Right forelimb (tissue), 1 donor: Measurements from ENCODE around the gene MAP4K4.
"Not testable (repeated sequence)": the region's sequence is repeated elsewhere in the genome, so short reads cannot be mapped to it uniquely, and the experiment has no call there.

ENCODE experiments used
- DNase-seq: peaks from one replicate; pipeline ENCODE4 v3.0.0-alpha.2; 2018

Gene MAP4K4

DNA sequence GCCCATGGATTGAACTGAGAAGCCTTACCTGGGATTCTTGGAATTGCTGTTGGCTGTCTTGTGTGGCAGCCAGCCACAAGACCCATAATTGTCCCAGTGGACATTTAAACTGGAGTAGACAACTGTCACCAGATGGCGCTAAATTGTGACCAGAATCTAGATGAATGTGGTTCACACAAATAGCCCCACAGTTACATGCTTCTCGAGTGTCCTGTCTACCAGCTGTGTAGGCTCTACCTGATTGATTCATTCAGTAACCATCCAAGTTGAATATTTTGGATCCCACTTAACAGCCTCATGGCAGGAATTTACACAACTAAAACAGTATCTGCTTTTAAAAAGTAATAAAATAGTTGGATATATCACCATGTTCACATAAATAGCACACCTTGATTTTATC is 73.2 kb downstream of the MAP4K4 start:
- no peak for DNase-seq

DNA sequence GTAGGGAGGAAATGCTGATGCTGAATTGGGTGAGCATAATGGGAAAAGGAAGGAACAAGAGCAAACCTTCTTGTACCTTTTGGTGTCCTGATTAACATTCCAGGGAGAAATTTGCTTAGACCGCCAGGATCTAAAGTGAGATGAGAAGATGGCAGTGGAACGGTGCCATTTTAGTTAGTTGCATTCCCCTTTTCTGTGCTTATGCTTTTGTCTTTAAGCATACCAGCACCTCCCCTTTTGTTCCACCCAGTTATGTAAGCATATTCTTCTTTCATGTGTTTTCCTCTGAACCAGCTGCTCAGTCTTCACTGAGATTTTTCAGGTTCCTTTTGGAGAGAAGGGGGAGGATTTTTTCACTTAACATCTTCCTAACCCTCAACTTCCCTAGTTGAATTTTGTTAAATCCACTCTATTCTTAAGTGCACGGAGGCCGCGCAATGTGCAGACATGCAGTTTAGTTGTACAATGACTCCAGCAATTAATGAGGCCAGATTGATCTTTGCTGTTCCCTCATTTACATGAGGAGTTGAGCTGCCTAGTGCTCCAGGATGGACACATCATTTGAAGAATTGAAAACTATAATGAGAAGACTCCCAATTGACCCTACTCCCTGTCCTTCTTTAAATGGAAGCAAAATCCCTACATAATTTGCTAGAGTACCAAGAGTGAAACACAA is 73.9 kb downstream of the MAP4K4 start:
- DNase-seq, result no peak

DNA sequence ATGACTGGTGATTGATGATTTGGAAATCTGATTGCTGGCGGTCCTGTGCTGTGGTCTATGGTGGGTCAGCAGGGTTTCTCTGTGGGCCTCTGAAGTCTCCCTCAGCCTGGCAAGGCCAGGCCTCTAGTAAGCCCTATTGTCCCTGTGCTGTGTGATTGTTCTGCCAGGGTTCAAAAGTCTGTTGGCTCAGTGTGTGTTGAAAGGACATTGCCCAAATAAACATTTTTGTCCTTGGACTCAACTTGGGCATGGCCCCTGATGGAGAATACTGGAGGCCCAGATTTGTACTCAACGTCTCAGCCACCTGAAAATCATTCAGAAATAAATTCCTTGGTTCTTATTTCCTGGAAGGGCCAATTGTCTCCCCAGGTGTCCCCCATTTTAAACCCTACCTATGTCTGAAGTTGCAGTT is 74.4 kb downstream of the MAP4K4 start:
- DNase-seq, result no peak

DNA sequence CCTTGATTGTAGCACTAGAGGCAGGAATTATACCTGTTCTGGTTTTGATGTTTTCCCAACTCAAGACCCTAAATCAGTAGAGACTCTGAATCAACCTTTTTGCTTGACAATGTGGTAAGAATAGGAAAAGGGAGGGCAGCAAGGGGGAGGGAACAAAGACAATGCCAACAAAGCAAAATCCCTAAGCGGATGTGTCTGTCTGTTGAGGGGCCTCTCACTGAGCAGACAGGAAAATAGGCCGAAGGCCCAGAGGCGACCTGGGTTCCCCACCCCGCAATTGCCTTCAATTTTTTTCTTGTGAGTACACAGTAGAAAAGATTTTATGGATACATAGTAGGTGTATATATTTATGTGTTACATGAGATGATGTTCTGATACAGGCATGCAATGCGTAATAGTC is 75.6 kb downstream of the MAP4K4 start:
- no peak for DNase-seq

DNA sequence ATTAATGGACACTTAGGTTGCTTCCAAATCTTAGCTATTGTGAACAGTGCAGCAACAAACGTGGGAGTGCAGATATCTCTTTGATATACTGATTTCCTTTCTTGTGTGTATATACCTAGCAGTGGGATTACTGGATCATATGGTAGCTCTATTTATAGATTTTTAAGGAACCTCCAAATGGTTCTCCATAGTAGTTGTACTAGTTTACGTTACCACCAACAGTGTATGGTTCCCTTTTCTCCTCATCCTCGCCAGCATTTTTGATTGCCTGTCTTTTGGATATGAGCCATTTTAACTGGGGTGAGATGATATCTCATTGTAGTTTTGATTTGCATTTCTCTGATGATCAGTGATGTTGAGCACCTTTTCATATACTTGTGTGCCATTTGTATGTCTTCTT is 76.5 kb downstream of the MAP4K4 start:
- not testable (repeated sequence) for DNase-seq

DNA sequence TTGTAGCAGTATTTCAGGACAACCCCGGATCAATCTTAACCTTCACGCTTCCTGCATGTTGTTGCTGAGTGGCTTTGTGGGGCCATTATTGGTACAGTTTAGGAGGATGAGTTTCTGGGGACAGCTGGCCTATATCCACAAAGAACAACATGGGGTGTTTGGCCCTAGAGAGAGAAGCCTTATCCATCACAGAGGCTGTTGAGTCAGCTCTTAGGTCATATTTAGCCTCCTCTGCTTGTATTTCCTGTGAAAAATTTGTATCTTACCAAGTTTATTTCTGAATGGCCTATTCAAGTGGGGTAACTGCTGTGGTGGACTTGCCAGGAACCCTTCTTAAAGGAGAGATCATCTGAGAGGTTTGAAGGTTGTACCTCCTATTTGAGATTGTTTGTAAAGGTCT is 77.6 kb downstream of the MAP4K4 start:
- DNase-seq, result no peak

DNA sequence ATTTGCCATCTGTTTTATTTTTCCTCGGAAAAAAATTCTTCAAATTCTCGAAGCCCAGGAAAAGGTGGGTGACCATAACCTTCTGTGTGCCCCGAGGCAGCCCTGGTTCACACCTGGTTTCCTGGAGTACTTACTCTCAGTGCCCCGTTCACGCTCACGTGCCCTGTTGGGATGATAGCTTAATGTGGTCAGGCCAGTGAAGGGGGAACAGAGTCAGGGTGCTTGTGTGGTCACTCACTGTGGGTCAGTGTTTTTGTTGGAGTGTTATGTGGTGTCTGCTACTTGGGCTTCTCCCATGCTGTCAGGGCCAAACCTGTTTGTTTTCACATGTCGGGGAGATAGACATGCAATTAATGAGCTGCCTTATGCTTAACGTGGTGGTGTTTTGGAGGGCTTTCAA is 78.1 kb downstream of the MAP4K4 start:
- DNase-seq, result no peak

DNA sequence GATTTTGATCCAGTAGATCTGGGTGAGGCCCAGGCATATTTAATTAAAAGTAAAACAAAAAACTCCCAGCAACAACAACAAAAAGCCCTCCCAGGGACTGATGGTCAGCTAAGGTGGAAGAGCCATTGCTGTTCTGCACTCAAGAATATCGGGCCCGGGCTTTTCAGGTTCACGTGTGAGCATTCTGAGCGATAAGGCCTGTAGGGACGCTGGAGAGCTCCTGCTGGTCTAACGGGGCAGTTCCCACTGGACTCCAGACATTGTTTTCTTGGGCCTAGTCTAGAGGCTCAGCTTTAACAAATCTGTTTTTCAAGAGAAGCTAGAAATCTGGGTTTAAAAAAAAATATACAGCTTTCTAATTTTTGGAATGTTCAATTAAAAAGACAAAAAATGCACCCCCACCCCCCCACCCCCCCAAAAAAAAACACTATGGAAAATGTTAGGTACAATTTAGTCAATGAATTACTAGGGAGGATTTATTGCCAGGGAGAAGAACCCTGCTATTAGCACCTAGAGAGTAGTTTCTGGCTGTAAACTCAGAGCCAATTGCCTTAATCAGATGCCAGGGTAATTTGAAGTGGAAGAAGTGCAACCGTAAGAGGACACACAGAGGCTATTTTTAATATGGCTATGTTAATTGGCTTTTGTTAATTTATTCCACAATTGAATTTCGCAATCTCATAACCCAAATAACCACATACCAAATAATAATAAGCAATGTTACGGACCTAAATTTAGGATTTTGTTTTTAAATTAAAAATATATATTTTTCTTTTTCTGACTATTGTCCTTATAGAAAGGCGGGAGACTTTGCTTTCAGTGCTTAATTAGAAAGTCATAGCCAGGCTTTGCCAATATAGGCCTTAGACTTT is 78.9 kb downstream of the MAP4K4 start:
- DNase-seq, result no peak

DNA sequence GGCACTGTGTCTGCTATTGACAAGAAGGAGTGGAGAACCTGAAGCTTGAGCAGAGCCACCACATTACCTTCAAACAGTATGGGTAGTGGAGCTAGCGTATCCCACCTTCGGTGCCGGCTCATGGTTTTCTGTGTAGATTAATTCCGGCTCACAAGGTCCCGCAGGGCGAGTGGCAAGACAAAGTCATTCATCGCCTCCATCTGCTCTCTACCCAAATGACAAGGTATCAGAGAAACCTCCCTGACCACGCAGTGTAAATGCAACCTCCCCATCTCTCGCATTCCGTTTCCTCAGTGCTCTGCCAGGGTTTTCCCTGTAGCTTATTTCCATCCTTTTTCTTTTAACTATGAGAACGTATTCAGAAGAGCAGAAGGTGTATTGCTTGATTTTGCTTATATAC is 79.8 kb downstream of the MAP4K4 start:
- no peak for DNase-seq

DNA sequence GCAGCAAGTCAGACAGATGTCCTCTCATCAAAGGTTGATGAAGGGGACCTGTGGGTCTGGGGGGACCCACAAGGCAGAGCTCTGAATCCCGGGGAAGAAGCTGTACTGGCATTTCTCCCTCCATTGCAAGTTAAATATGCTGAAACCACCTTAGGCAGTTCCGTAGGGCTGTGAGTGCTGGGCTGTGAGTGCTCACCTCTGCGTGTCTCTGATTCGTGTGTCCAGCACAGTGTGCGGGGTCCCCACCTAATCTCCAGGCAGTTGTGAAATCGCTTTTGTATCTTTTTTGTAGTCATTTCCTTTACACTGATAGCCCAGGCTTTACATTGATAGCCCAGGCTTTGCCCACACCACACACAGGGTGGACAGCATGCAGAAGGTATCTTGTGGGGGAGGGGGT is 80.6 kb downstream of the MAP4K4 start:
- DNase-seq, result no peak

DNA sequence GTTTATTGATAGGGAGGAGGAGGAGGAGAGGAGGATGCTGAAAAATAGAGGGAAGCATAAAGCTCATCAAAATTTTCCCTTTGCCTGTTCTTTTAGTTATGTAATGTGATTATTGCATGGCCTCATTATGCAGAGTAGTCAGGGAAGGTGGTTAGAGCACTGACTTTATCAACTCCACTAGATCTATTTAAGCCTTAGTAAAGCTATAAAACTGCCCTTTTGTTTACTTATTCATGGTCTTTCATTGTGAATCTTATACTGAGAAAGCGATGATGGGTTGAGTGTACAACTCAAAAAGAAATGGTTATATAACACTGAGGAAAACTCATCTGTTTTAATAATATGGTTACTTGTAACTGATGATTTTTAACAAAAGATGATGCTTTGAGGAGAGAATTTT is 81.7 kb downstream of the MAP4K4 start:
- DNase-seq, result no peak

DNA sequence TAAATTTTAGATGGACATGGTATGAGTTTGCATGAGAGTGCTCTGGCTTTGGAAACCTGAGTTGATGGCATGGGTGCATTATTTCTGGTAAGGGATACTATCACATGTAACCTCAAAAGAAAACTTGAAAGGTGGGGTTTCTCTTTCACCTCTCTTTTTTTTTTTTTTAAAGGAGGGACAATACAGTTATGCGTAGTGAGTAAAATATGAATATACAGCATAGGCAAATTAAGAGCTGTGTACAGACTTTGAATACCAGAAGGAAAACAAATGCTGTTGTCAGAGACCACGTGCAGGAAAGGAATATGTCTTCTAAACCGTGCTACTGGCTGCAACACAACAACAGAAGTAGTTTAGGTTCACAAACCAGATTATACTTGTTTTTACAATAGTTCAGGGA is 82.1 kb downstream of the MAP4K4 start:
- DNase-seq, result no peak

DNA sequence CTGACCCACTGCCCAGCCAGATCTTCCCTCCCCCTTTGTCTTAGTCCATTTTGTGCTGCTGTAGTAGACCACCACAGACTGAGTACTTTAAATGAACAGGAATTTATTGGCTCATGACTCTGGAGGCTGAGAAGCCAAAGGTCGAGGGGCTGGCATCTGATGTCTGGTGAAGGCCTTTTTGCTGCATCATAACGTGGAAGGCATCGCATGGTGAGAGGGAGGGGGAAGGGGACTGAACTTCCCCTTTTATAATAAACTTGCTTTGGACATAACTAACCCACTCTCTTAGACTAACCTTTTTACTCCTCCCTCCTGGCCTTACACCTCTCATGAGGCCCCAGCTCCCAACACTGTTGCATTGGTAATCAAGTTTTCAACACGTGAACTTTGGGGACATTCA is 83.8 kb downstream of the MAP4K4 start:
- no peak for DNase-seq

DNA sequence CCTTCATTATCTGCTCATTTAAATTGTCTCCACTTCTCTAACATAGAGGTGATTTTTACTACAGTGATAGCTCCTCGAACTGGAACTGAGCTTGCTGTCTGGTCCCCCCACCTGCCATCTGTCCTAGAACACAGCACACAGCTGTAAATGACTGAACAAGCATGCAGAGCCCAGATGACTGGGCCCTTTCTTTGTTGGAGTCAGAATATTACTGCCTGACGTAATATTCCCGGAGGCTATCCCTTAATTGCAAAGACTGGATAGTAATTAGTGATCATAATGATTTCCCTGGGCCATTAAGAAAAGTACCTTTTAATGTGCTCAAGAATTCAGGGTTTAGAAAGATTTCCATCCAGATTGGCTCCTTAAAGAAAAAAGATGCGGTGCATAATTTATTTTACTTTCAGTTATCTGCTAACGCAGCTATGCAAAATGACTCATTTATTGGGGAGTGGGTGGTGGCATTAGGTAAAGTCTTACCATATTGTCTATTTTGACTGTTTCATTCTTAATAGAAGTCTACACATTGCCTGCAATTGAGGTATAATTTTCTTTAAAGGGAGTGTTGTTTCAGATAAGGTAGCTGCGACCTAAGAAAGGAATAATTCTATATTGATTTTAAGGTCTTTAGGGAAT is 84.4 kb downstream of the MAP4K4 start:
- DNase-seq, result no peak

DNA sequence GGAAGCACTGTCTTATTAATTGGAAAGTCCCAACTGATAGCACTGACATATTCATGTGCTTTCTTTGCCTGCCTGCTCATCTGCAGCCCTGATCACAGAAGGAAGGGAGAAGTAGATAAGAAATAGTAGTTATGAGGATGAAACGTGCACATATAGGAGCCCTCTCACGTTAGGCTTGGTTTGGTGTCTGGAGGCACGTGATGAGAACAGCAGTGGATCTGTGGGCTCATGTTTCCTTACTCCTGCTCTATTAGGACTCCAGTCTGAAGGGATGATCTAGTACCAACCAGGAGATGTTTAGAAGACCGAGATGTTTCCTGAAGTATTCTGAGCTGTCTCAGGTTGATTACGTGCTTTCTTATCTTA is 84.9 kb downstream of the MAP4K4 start:
- no peak for DNase-seq

DNA sequence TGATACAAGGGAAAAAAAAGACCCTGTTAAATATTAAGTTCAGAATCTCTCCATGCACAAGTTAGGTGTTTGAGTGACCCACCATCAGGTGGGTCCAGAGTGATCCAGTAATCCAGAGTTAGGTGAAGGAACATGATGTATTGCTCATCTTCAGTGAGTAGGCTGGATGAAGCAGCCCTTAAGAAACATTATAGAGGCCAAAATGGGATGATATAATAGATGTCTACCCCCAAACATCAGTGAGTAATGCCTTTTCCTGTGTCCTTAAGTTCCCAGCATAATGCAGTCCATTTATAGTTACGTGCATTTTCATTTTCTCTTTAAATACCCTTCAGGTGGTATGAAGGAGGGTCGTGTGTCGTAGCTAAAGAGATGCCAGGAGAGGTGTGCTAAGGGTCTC is 89.6 kb downstream of the MAP4K4 start:
- DNase-seq, result no peak

DNA sequence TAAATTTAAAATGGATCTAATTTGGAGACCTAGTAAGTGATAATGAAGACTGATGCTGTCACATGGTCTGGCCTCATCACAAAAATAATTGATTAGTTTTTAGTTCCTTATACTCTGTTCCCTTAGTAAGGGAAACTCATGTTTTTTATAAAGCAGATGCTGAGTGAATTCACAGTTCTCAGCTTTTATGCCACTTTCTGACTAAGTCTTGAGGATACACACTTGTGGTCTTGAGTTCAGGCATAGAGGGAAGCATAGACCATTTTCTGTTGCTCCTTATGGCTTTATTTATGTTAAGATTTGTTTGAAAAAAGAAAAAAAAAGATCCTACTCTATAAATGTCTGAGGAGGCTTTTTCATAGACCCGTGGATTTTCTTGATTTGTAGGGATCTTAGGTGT is 91.1 kb downstream of the MAP4K4 start:
- DNase-seq, result no peak

DNA sequence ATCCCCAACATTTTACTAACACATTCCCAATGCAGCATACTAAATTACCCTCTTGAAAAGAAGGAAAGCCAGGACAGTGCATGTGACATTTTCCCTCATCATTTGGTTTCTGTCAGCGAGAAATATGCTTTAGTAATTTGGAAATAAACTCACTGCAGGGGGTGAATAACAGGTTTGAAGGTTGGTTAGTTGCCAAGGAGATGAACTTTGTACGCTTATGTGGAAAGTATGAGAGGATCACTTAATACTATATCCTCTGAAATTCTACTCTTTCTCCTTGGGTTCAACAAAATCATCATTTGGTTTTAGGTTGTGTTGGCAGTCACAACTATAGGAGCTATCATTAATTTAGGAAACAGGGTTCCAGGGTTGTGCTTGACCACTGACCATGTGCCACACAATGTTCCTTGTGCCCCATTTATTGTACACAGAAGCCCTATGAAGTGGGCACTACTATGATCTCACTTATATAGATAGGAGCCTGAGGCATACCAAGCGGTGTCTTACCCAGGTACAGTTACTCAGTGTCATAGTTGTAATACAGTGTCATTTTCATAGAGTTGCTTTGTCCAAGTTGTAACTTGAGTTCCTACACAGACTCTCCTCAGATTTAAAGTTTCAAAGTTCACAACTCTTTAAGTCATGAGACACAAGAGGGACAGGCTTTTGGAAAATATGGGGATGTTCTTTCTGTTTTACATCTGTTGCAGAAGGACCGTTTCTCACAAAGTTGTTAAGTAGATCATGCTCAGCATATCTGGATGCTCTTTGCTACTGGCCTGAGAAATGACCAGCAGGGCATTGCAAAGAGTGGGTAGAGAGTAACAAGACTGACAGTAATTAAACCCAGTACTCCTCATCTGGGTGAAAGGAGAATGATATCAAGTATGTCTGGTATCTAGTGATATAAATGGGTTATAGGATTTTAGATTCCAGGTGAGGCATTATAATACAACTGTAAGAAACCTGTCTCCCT is 91.8 kb downstream of the MAP4K4 start:
- no peak for DNase-seq

DNA sequence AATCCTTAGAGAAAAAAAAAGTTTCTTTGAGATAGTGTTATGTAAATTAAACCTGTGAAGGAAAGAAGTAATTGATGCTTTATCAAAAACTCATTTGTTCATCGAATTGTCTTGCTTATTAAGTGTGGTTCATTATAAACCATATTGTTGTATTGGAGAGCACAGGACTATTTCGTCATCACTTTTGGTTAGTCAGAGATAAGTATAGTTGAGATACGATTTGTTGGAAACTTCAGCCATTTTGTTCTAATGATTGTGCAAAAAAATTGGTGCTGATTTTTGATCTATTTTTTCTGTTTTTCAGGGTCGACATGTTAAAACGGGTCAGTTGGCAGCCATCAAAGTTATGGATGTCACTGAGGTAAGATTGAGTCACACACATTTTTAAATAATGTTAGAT is 92.9 kb downstream of the MAP4K4 start:
- no peak for DNase-seq

DNA sequence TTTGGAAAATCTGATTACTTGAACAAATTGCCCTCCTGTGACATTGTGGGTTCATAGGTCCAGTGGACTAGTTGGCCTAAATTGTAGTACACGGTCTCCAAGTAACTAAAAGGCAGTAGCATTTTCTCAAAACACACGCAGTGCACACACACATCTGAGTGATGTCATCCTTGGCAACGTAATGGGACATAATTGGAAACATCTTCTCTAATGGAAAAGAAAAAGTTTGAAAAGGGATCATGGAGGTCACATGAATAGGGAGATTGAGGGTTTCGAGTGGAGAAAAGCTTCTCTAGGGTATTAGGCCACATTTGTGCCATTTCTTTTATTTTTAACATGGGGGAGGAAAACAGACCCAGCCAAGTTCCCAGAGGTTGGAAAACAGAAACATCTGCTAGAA is 93.3 kb downstream of the MAP4K4 start:
- no peak for DNase-seq

DNA sequence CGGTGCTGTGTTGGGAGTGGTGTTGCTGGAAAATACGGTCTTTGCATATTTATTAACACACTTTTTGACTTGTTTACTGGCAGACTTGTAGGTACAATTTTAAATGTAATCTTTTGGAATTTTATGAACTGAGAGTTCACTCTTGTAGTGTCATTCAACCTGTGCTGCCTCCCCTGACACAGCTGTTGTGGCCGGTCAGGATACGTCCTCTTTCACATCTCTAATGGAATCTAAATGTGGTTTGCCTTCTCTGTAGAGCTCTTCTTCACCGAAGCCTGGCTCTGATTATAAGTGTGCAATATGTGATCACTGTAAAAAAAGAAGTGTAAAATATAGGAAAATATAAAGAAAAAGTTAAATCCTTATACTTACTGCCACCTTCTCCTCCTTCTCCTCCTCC is 94.7 kb downstream of the MAP4K4 start:
- no peak for DNase-seq

DNA sequence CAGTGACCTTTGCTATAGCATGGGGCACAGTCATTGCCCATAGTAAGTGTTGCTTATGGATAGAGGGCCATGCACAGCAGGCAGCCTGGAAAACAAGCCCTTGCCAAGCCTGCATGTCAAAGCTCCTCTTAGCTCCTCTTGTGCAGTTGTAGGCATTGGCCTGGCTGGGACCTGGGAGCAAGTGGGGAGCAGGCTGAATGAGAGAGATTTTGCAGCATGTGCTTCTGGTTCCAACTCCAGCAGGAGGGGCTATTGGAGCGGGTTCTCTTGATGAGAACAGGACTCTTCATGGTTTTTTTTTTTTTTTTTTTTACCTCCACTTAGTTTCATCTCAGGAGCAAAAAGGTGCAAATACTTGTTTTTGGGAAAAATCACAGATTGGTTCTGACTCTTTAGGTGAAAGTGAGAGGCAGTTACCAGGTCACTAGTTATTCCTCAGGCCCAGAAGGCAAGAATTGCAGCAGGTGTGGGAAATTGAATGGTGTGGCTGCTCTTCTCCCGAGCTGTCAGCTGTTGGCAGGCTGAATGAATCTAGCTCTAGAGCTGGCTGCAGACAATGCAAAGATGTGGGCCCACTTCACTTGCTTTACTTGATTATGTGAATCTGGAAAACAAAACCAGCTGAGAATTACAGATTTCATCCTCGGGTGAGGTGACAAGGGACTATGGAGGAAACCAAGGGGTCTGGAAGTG is 95.9 kb downstream of the MAP4K4 start:
- DNase-seq, result no peak
